Stomach (tissue), 9 donors: Measurements from ENCODE around the gene HIPK3. TPM values are rescaled to one million over a fixed set of nuclear protein-coding genes. Genes with fewer than 3 reads are reported as not detected.
A peak's percentile ranks its signal among the peaks of the same experiment; 100 is the strongest.

ENCODE experiments used
- DNase-seq, 2 donors: peaks; one replicate each; pipeline versions ENCODE4 v3.0.0 to v3.0.0-alpha.2; 2013 to 2019
- H3K27ac ChIP-seq, 5 donors: fragments of 200-600 bp in 4 of 5; sonication (generic) in 4 of 5; one replicate each; pipeline ENCODE4 v1.5.1; 2013 to 2019; ENCODE audit warnings: mild to moderate bottlenecking in 1 of 5, moderate library complexity in 1 of 5
- H3K27me3 ChIP-seq, 3 donors: fragments of 200-600 bp; sonication (generic); one replicate each; pipeline ENCODE4 v1.5.1; 2017 to 2019; ENCODE audit warnings: mixed run types in 1 of 3
- H3K36me3 ChIP-seq, 4 donors: fragments of 200-600 bp; sonication (generic); 1 replicate in 3 of 4; 2 replicates in 1 of 4; pipeline ENCODE4 v1.5.1; 2016 to 2019
- H3K4me1 ChIP-seq, 4 donors: fragments of 200-600 bp; sonication (generic); one replicate each; pipeline ENCODE4 v1.5.1; 2016 to 2019
- H3K4me3 ChIP-seq, 4 donors: fragments of 200-600 bp; sonication (generic) in 3 of 4; one replicate each; pipeline ENCODE4 v1.5.1; 2016 to 2019; ENCODE audit warnings: mild to moderate bottlenecking in 1 of 4
- H3K9me3 ChIP-seq, 4 donors: fragments of 200-600 bp; sonication (generic); one replicate each; pipeline ENCODE4 v1.5.1; 2016 to 2019
- EP300 ChIP-seq: sonication (generic); formaldehyde crosslinking; IDR thresholded peaks from one replicate; pipeline ENCODE4 v1.6.1; 2017; ENCODE audit warnings: antibody characterized with exemption
- POLR2A ChIP-seq, 4 donors: fragments of 450-650 bp; IDR thresholded peaks; one replicate each; pipeline ENCODE4 v1.6.1; 2016; ENCODE audit warnings: antibody characterized with exemption in 4 of 4, control low read depth in 2 of 4, mild to moderate bottlenecking in 1 of 4, moderate library complexity in 1 of 4
- POLR2AphosphoS5 ChIP-seq, 3 donors: sonication (generic); formaldehyde crosslinking; IDR thresholded peaks; one replicate each; pipeline ENCODE4 v1.6.1; 2016; ENCODE audit warnings: antibody characterized with exemption in 3 of 3
- WGBS, 5 donors: extraction: QIAGEN DNeasy Blood & Tissue Kit in 3 of 5; methylation state at CpG; one replicate each; pipeline versions ENCODE4 v1.1.5 to v1.1.7; 2013 to 2018; 5-methylcytosine and 5-hydroxymethylcytosine counted together
- intact Hi-C: fragments of 100-400 bp; cut with DNase I; formaldehyde crosslinking; loops from one replicate; pipeline ENCODE4 v1.15.1; 2023; ENCODE audit warnings: low total_unique reads
- polyA plus RNA-seq, 3 donors: library from polyadenylated mRNA; stranded (reverse); fragments of 200-250 nt; gene quantifications; one replicate each; pipeline ENCODE4 v1.2.3, GENCODE V29; 2013
- total RNA-seq, 5 donors: library from RNA; depleted of rRNA; stranded (reverse); fragments of >200 nt; gene quantifications; one replicate each; pipeline versions ENCODE4 v1.1.0 to v1.2.3, GENCODE V29; 2014 to 2016
- TF ChIP-seq, protein P1 (sequence below), 7 experiments: fragments of 450-650 bp in 4 of 7; fragments of 200-600 bp in 3 of 7; sonication (generic) in 3 of 7; IDR thresholded peaks; one replicate each; pipeline ENCODE4 v1.5.1; 2016 to 2019; ENCODE audit warnings: antibody characterized with exemption in 7 of 7, control low read depth in 2 of 7, mild to moderate bottlenecking in 1 of 7
- donor health status: healthy with polysubstance abuse.
- donor health status: Bipolar disorder and iron deficiency.
- donor health status: healthy.

HIPK3 gene
- total and polyA plus RNA-seq, 8 donors = 10.6 to 222 (median 67.4) TPM

DNA sequence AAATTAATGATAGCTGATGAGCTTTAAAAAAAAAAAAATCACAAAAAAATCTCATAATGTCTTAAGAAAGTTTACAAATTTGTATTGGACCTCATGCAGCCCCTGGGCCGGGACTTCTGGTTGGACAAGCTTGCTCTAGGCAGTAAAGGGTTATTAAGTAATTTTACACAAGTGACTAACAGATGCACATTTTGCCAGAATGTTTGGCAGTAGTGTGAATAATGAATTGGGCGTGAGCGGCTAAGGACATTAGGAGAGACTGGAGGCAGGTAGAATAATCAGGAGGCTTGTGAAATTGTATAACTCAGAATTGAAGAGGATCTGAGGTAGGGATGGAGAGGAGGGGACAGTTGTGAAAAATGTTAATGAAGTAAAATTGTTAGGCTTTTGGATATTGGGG lies 77.4 kb downstream of the HIPK3 start:
- no peak overlapping the region for H3K27ac ChIP-seq
- TF ChIP-seq, protein P1, sequence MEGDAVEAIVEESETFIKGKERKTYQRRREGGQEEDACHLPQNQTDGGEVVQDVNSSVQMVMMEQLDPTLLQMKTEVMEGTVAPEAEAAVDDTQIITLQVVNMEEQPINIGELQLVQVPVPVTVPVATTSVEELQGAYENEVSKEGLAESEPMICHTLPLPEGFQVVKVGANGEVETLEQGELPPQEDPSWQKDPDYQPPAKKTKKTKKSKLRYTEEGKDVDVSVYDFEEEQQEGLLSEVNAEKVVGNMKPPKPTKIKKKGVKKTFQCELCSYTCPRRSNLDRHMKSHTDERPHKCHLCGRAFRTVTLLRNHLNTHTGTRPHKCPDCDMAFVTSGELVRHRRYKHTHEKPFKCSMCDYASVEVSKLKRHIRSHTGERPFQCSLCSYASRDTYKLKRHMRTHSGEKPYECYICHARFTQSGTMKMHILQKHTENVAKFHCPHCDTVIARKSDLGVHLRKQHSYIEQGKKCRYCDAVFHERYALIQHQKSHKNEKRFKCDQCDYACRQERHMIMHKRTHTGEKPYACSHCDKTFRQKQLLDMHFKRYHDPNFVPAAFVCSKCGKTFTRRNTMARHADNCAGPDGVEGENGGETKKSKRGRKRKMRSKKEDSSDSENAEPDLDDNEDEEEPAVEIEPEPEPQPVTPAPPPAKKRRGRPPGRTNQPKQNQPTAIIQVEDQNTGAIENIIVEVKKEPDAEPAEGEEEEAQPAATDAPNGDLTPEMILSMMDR (IDR thresholded peaks at IDR 0.05) = no peak
- TF ChIP-seq POLR2A (IDR thresholded peaks at IDR 0.05) (no peak), POLR2AphosphoS5 (IDR thresholded peaks at IDR 0.05) (no peak), EP300 (no peak)
- H3K9me3 ChIP-seq = no peaks in the 10 kb centered on the region
- no peak overlapping the region for H3K4me3 ChIP-seq
- WGBS, 5 donors = 90 to 97% (median 94%) methylated on average over 3 of the region's 3 CpGs
- peaks cover 0 to 23% (median 10%) of the 10 kb centered on the region in 4 donors for H3K4me1 ChIP-seq
- peaks cover 3 to 50% (median 38%) of the 10 kb centered on the region in 4 donors for H3K36me3 ChIP-seq
- no peaks in the 10 kb centered on the region for H3K27me3 ChIP-seq
- intact Hi-C loops = loop anchor here (5.0 kb wide), 1 partner anchor 167 kb away; no protein-coding TSS in a partner anchor
- no peak for DNase-seq

- H3K27me3 ChIP-seq = no peaks in the 10 kb centered on the region
- TF ChIP-seq POLR2A (IDR thresholded peaks at IDR 0.05) (no peak), POLR2AphosphoS5 (IDR thresholded peaks at IDR 0.05) (no peak), EP300 (no peak)
- TF ChIP-seq, protein P1 (IDR thresholded peaks at IDR 0.05) = no peak
- WGBS, 5 donors = 66 to 89% (median 86%) methylated on average over 1 of the region's 1 CpG
- intact Hi-C loops = no loop called here
- H3K4me3 ChIP-seq = no peak overlapping the region
- peaks cover 0 to 2% (median 0%) of the 10 kb centered on the region in 4 donors for H3K4me1 ChIP-seq
- DNase-seq = no peak
- H3K27ac ChIP-seq = no peak overlapping the region
- H3K36me3 ChIP-seq = peaks cover 24 to 69% (median 66%) of the 10 kb centered on the region in 4 donors
- H3K9me3 ChIP-seq = no peaks in the 10 kb centered on the region
Measured at GRCh38 chr11:33339247-33339646, 82.1 kb downstream of the HIPK3 start.

GRCh38 chr11:33344611-33345010 lies 87.4 kb downstream of the HIPK3 start:
- intact Hi-C loops = no loop called here
- H3K27me3 ChIP-seq = no peaks in the 10 kb centered on the region
- H3K36me3 ChIP-seq = peaks cover 41 to 87% (median 81%) of the 10 kb centered on the region in 4 donors
- TF ChIP-seq EP300 = no peak
- TF ChIP-seq, protein P1 (IDR thresholded peaks at IDR 0.05) = no peak
- no peak for TF ChIP-seq POLR2AphosphoS5 (IDR thresholded peaks at IDR 0.05)
- no peak for TF ChIP-seq POLR2A (IDR thresholded peaks at IDR 0.05)
- peaks cover 0 to 11% (median 4%) of the 10 kb centered on the region in 4 donors for H3K4me1 ChIP-seq
- 30 to 38% (median 32%) methylated on average over 2 of the region's 2 CpGs for WGBS, 5 donors
- no peak overlapping the region for H3K27ac ChIP-seq
- DNase-seq = peak in 1 of 2 donors; percentile 36
- H3K9me3 ChIP-seq = no peaks in the 10 kb centered on the region
- no peak overlapping the region for H3K4me3 ChIP-seq

GRCh38 chr11:33347490-33348125 lies 90.4 kb downstream of the HIPK3 start:
- Histone ChIP-seq H3K36me3 (peaks cover 49 to 87% (median 81%) of the 10 kb centered on the region in 4 donors), H3K4me1 (peaks cover 0 to 11% (median 4%) of the 10 kb centered on the region in 4 donors), H3K4me3 (no peak overlapping the region), H3K27ac (no peak overlapping the region), H3K27me3 (no peaks in the 10 kb centered on the region), H3K9me3 (no peaks in the 10 kb centered on the region)
- DNase-seq = peak in 1 of 2 donors; percentile 19
- intact Hi-C loops = no loop called here
- WGBS, 5 donors = 68 to 80% (median 73%) methylated on average over 2 of the region's 2 CpGs
- TF ChIP-seq POLR2AphosphoS5 (IDR thresholded peaks at IDR 0.05) (no peak), POLR2A (IDR thresholded peaks at IDR 0.05) (no peak), EP300 (no peak)
- TF ChIP-seq, protein P1 (IDR thresholded peaks at IDR 0.05) = no peak
